Posterior cingulate gyrus (tissue), 11 donors: ENCODE results near the gene FHL3.

Source experiments
- DNase-seq, 10 donors: peaks; one replicate each; pipeline versions ENCODE4 v3.0.0 to v3.0.0-alpha.2; 2020 to 2021; ENCODE audit warnings: mixed read lengths in 3 of 10
- intact Hi-C: fragments of 100-400 bp; cut with DNase I; formaldehyde crosslinking; loops from one replicate; pipeline ENCODE4 v1.15.1; 2023

The FHL3 gene

GRCh38 chr1:38018864-38019343 is 13.6 kb upstream of the FHL3 start:
- intact Hi-C loops = no loop called here

GRCh38 chr1:38015978-38016725 is 10.8 kb upstream of the FHL3 start:
- DNase-seq = peak in 2 of 10 donors; percentile 14 to 53
- intact Hi-C loops = no loop called here

More at GRCh38 chr1:38018864-38019343, 13.6 kb upstream of the FHL3 start:
- DNase-seq = no peak

GRCh38 chr1:38014724-38015424 is 9.6 kb upstream of the FHL3 start:
- intact Hi-C loops = no loop called here
- DNase-seq = peak in 1 of 10 donors; percentile 19

- DNase-seq = no peak
- intact Hi-C loops = no loop called here
These were observed 8.9 kb upstream of the FHL3 start for GRCh38 chr1:38014171-38014570.

GRCh38 chr1:38013227-38013622 is 7.9 kb upstream of the FHL3 start:
- no peak for DNase-seq
- intact Hi-C loops = loop anchor here (2.0 kb wide), 1 partner anchor 66 kb away; the partner anchor contains the start of gene INPP5B

- DNase-seq = peak; percentile 90 to 99 (median 95)
- intact Hi-C loops = loop anchor here (2.0 kb wide), 1 partner anchor 66 kb away; the partner anchor contains the start of gene INPP5B
These were observed 7.3 kb upstream of the FHL3 start, which contains the start of gene UTP11 for GRCh38 chr1:38012363-38013226. Gene UTP11, plus strand, starts transcription at chr1:38012734. Its CDS starts 69 bp downstream, at chr1:38012803.

GRCh38 chr1:38009841-38010180 is 4.5 kb upstream of the FHL3 start:
- DNase-seq = peak in 1 of 10 donors; percentile 22
- intact Hi-C loops = no loop called here

- peak in 1 of 10 donors; percentile 34 for DNase-seq
- intact Hi-C loops = no loop called here
These were observed 4.0 kb upstream of the FHL3 start for GRCh38 chr1:38009088-38009840.

- intact Hi-C loops = no loop called here
- no peak for DNase-seq
These were observed 904 bp upstream of the FHL3 start for GRCh38 chr1:38006008-38006828.

- intact Hi-C loops = no loop called here
- DNase-seq = no peak
These were observed 818 bp downstream of the FHL3 start for GRCh38 chr1:38004284-38005108.

- DNase-seq = no peak
- intact Hi-C loops = no loop called here
These were observed 1.8 kb downstream of the FHL3 start for GRCh38 chr1:38003261-38004250.

GRCh38 chr1:38000529-38001455 is 4.5 kb downstream of the FHL3 start:
- no peak for DNase-seq
- intact Hi-C loops = no loop called here

GRCh38 chr1:38000233-38000528 is 5.1 kb downstream of the FHL3 start:
- no peak for DNase-seq
- intact Hi-C loops = no loop called here

GRCh38 chr1:37999430-38000232 is 5.7 kb downstream of the FHL3 start:
- intact Hi-C loops = no loop called here
- no peak for DNase-seq

GRCh38 chr1:37998913-37999429 is 6.3 kb downstream of the FHL3 start:
- intact Hi-C loops = no loop called here
- DNase-seq = no peak
